Loucy (cell line): ENCODE measurements around the gene RPL26.

Experiments
- H2AFZ ChIP-seq: fragments of 200-600 bp; sonication (generic); 2 replicates; pipeline ENCODE4 v1.6.0; 2016; ENCODE audit warnings: antibody characterized with exemption, mild to moderate bottlenecking, low read length, moderate library complexity
- H3F3A ChIP-seq: fragments of 200-600 bp; 2 replicates; pipeline ENCODE4 v1.6.0; 2016; ENCODE audit warnings: antibody characterized with exemption, low read depth, mild to moderate bottlenecking
- H3K27me3 ChIP-seq: fragments of 200-600 bp; sonication (generic); 2 replicates; pipeline ENCODE4 v1.6.1; 2014; ENCODE audit warnings: low read length, mild to moderate bottlenecking; ENCODE audit not compliant: insufficient read depth, poor library complexity, severe bottlenecking
- H3K36me3 ChIP-seq: fragments of 200-600 bp; sonication (generic); 2 replicates; pipeline ENCODE4 v1.6.1; 2016; ENCODE audit warnings: low read length; ENCODE audit not compliant: insufficient read depth
- H3K4me1 ChIP-seq: fragments of 200-600 bp; sonication (generic); 2 replicates; pipeline ENCODE4 v1.5.1; 2014; ENCODE audit warnings: low read length, mild to moderate bottlenecking; ENCODE audit not compliant: insufficient read depth, poor library complexity, severe bottlenecking
- H3K4me2 ChIP-seq: fragments of 200-600 bp; sonication (generic); 2 replicates; pipeline ENCODE4 v1.6.0; 2014; ENCODE audit warnings: antibody characterized with exemption, low read length, low read depth, mild to moderate bottlenecking; ENCODE audit not compliant: poor library complexity, severe bottlenecking
- H3K4me3 ChIP-seq: fragments of 200-600 bp; sonication (generic); 2 replicates; pipeline ENCODE4 v1.5.1; 2014; ENCODE audit warnings: low read length, mild to moderate bottlenecking, mixed read lengths; ENCODE audit not compliant: poor library complexity, severe bottlenecking
- H3K79me2 ChIP-seq: fragments of 200-600 bp; sonication (generic); 2 replicates; pipeline ENCODE4 v1.6.1; 2014; ENCODE audit warnings: low read length; ENCODE audit not compliant: insufficient read depth
- H3K9ac ChIP-seq: fragments of 200-600 bp; sonication (generic); 2 replicates; pipeline ENCODE4 v1.6.0; 2014; ENCODE audit warnings: mild to moderate bottlenecking, low read depth, low read length, moderate library complexity; ENCODE audit not compliant: poor library complexity, severe bottlenecking
- H3K9me2 ChIP-seq: fragments of 200-600 bp; sonication (generic); replicated peaks from 2 replicates; pipeline ENCODE4 v1.6.1; 2016; ENCODE audit warnings: low read depth, low read length, mixed read lengths
- H3K9me3 ChIP-seq: fragments of 200-600 bp; sonication (generic); 2 replicates; pipeline ENCODE4 v1.6.1; 2014; ENCODE audit warnings: mild to moderate bottlenecking, antibody characterized with exemption, low read length, low read depth; ENCODE audit not compliant: insufficient read depth
- H4K20me1 ChIP-seq: fragments of 200-600 bp; sonication (generic); 2 replicates; pipeline ENCODE4 v1.6.0; 2014; ENCODE audit warnings: antibody characterized with exemption, low read length, mild to moderate bottlenecking; ENCODE audit not compliant: insufficient read depth, poor library complexity, severe bottlenecking
- EZH2phosphoT487 ChIP-seq: fragments of 200-600 bp; IDR thresholded peaks from 2 replicates; pipeline ENCODE4 v1.6.1; 2018; ENCODE audit warnings: antibody characterized with exemption, mild to moderate bottlenecking, moderate library complexity, borderline replicate concordance
- TF ChIP-seq, protein P1 (sequence below): fragments of 200-600 bp; sonication (generic); conservative IDR thresholded peaks from 2 replicates; pipeline ENCODE4 v1.5.1; 2014; ENCODE audit warnings: mild to moderate bottlenecking, antibody characterized with exemption, low read length

Gene RPL26

DNA sequence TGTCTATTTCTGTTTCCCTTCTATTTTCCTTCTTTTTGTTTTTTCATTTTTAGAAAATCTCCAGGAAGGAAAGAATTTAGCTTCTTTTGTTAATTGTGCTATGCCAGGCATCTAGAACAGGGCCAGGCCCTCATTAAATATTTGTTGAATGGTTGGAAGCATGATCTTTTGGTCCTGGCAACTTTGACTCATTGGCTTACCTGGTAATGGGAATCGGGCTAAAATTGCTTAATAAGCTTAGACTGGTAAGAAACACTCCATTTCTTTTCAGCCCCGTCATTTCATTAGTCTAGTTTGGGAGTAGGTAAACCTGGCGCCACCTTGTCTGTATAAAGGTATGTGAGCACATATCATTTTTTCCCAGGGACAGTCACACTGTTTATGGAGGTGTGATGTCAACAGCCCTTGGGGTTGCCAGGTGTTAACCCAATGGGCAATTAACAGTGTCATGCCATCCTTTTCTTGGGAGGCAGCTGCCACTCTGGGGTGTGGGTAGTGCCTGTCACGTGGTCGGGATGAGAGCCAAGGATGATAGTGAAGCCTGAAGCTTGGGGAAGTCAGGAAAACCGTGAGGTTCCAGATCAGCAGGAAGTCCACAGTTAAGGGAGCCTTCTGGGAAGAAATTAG lies 43.2 kb upstream of the RPL26 start:
- no peaks in the 10 kb centered on the region for H3K9me3 ChIP-seq
- H3K9ac ChIP-seq: no peak overlapping the region
- no peak overlapping the region for H3K4me3 ChIP-seq
- no peak overlapping the region for H3K4me2 ChIP-seq
- no peak overlapping the region for H2AFZ ChIP-seq
- no peaks in the 10 kb centered on the region for H3K79me2 ChIP-seq
- H3K9me2 ChIP-seq: no peaks in the 10 kb centered on the region
- no peaks in the 10 kb centered on the region for H3K4me1 ChIP-seq
- H3K36me3 ChIP-seq: no peaks in the 10 kb centered on the region
- H4K20me1 ChIP-seq: no peaks in the 10 kb centered on the region
- TF ChIP-seq, protein P1, sequence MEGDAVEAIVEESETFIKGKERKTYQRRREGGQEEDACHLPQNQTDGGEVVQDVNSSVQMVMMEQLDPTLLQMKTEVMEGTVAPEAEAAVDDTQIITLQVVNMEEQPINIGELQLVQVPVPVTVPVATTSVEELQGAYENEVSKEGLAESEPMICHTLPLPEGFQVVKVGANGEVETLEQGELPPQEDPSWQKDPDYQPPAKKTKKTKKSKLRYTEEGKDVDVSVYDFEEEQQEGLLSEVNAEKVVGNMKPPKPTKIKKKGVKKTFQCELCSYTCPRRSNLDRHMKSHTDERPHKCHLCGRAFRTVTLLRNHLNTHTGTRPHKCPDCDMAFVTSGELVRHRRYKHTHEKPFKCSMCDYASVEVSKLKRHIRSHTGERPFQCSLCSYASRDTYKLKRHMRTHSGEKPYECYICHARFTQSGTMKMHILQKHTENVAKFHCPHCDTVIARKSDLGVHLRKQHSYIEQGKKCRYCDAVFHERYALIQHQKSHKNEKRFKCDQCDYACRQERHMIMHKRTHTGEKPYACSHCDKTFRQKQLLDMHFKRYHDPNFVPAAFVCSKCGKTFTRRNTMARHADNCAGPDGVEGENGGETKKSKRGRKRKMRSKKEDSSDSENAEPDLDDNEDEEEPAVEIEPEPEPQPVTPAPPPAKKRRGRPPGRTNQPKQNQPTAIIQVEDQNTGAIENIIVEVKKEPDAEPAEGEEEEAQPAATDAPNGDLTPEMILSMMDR: no peak
- no peak for TF ChIP-seq EZH2phosphoT487
- H3F3A ChIP-seq: no peaks in the 10 kb centered on the region
- H3K27me3 ChIP-seq: no peaks in the 10 kb centered on the region

DNA sequence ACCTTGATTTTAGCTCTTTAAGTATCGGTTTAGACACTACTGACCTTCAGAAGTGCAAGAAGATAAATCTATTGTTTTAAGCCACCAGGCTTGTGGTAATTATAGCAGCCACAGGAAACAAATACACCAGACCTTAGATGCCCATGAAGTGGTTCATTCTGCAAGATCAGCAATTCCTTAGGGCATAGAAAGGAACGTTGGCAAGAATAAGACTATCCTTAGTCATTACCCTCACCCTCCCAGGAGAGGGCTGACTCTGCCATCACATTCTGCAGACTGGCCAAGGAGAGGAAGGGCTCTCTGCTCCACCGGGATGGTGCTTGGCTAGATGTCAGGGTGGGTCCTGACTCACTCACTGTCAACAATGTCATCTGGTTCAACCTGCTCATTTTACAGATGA lies 38.6 kb upstream of the RPL26 start:
- Histone ChIP-seq H3K4me1 (no peaks in the 10 kb centered on the region), H2AFZ (no peak overlapping the region), H3K9me3 (no peaks in the 10 kb centered on the region), H3K4me2 (no peak overlapping the region), H3K36me3 (no peaks in the 10 kb centered on the region), H3K27me3 (no peaks in the 10 kb centered on the region), H3K9ac (no peak overlapping the region), H4K20me1 (no peaks in the 10 kb centered on the region), H3K9me2 (no peaks in the 10 kb centered on the region), H3K4me3 (no peak overlapping the region), H3F3A (no peaks in the 10 kb centered on the region), H3K79me2 (no peaks in the 10 kb centered on the region)
- TF ChIP-seq, protein P1: no peak
- no peak for TF ChIP-seq EZH2phosphoT487

DNA sequence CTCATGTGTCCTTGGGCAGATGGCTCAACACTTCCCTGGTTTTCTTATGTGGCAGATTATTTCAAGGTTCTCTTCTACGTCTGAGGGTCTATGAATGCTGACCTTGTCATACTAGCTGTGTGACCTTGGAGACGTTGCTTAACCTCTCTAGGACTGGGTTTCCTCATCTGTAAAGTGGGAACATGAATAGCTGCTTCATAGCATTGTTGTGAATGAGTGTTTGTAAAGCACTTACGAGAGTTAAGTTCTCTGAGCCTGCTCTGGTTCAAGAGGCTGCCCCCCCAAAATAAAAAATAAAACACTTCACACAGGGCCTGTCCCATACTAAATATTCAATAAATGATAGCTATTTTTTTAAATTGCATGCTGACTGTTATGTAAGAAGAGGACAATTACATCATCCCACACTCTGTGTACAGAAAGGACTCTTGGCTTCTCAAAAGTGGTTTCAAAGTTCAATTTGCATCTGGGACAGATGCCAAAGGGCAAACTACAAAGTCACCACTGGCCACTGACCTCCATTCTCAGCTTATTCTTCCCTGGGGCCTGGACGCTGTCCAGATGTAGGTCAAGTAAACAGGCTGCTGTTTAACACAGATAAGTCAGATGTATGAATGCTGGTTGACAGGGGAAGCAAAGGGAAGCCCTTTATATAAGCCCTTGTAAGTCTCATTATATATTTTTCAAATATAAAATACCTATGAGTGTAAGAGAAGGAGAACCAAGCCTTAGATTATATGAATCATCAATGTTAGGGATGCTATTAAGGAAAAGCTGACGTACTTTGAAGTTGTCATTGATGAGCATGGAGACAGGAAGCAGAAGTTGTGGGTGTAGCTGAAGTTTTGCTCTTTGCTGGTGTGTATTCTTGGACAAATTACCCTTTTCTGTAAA lies 37.3 kb upstream of the RPL26 start:
- Histone ChIP-seq H4K20me1 (no peaks in the 10 kb centered on the region), H3F3A (no peaks in the 10 kb centered on the region), H2AFZ (no peak overlapping the region), H3K4me1 (no peaks in the 10 kb centered on the region), H3K79me2 (no peaks in the 10 kb centered on the region), H3K9me2 (no peaks in the 10 kb centered on the region), H3K4me3 (no peak overlapping the region), H3K36me3 (no peaks in the 10 kb centered on the region), H3K27me3 (no peaks in the 10 kb centered on the region), H3K9ac (no peak overlapping the region), H3K4me2 (no peak overlapping the region), H3K9me3 (no peaks in the 10 kb centered on the region)
- TF ChIP-seq, protein P1: no peak
- TF ChIP-seq EZH2phosphoT487: no peak
